Measurements from ENCODE around the gene TGFB3. TPM values are rescaled to one million over a fixed set of nuclear protein-coding genes. Genes with fewer than 3 reads are reported as not detected.

The TGFB3 gene
- total and polyA plus RNA-seq, 9 of the 15 experiments (the other 6 are each of a cell fraction or from before 2014, with no cell fraction given): 0.39 to 2.0 (median 1.0) TPM

- no peaks in the 10 kb centered on the region for H3K4me1 ChIP-seq (replicated peaks in 1 of 2; ENCODE audit: control insufficient read depth in 2 of 2, insufficient read depth in 2 of 2, low read length in 2 of 2)
- intact Hi-C loops (cut with micrococcal nuclease) (no loop called here), in situ Hi-C loops (cut with MboI) (loop anchor here (10.0 kb wide), 1 partner anchor 165 kb away; no protein-coding TSS in a partner anchor)
- ATAC-seq: no peak
- H3K79me2 ChIP-seq (ENCODE audit: control insufficient read depth, insufficient read depth, low read length): no peaks in the 10 kb centered on the region
- ChIA-PET POLR2A (no interaction called here), CTCF (ENCODE audit: low intra/inter-chr PET ratio) (no interaction called here)
- no TSS peak for BruUV-seq (replicated peaks)
- no peak overlapping the region for H3K4me3 ChIP-seq
- WGBS (ENCODE audit: insufficient coverage, low coverage, missing lambda C conversion rate): 64% methylated on average over 5 of the region's 8 CpGs
- no peaks in the 10 kb centered on the region for H3K27me3 ChIP-seq (ENCODE audit: control insufficient read depth in 2 of 2, insufficient read depth in 2 of 2, low read length in 2 of 2)
- H3K9ac ChIP-seq (ENCODE audit: insufficient read depth in 1 of 2, low read depth in 2 of 2, low read length in 2 of 2): no peak overlapping the region
- no peak overlapping the region for H3K27ac ChIP-seq (ENCODE audit: extremely low read depth, low read depth, low read length)
- H3K9me1 ChIP-seq (ENCODE audit: control insufficient read depth, insufficient read depth, low read length): no peaks in the 10 kb centered on the region
- FAIRE-seq: no peak
- no peak overlapping the region for H3K4me2 ChIP-seq (ENCODE audit: insufficient read depth, low read length)
- no peaks in the 10 kb centered on the region for H3K9me3 ChIP-seq (replicated peaks; ENCODE audit: control insufficient read depth, insufficient read depth, low read depth, low read length)
- TF ChIP-seq PKNOX1 (IDR thresholded peaks at IDR 0.05) (peak; percentile 44), ZNF124 (CRISPR knock-in tag; IDR thresholded peaks at IDR 0.05) (no peak)
- no peaks in the 10 kb centered on the region for H4K20me1 ChIP-seq (replicated peaks; ENCODE audit: control insufficient read depth, insufficient read depth, low read length)
- no peaks in the 10 kb centered on the region for H3K36me3 ChIP-seq (ENCODE audit: control insufficient read depth, insufficient read depth, low read length)
- no peak for DNase-seq (ENCODE audit: extremely low read depth in 1 of 4, low spot score in 3 of 4)
- no peak overlapping the region for H2AFZ ChIP-seq (ENCODE audit: low read depth, low read length)
These were observed 11.9 kb downstream of the TGFB3 start for GRCh38 chr14:75969891-75970290.

- Histone ChIP-seq H3K27me3 (ENCODE audit: control insufficient read depth in 2 of 2, insufficient read depth in 2 of 2, low read length in 2 of 2) (no peaks in the 10 kb centered on the region), H3K4me2 (ENCODE audit: insufficient read depth, low read length) (no peak overlapping the region), H4K20me1 (replicated peaks; ENCODE audit: control insufficient read depth, insufficient read depth, low read length) (no peaks in the 10 kb centered on the region), H3K9ac (ENCODE audit: insufficient read depth in 1 of 2, low read depth in 2 of 2, low read length in 2 of 2) (no peak overlapping the region), H3K4me1 (replicated peaks in 1 of 2; ENCODE audit: control insufficient read depth in 2 of 2, insufficient read depth in 2 of 2, low read length in 2 of 2) (no peaks in the 10 kb centered on the region), H3K4me3 (no peak overlapping the region), H3K9me1 (ENCODE audit: control insufficient read depth, insufficient read depth, low read length) (no peaks in the 10 kb centered on the region), H2AFZ (ENCODE audit: low read depth, low read length) (no peak overlapping the region), H3K27ac (ENCODE audit: extremely low read depth, low read depth, low read length) (no peak overlapping the region), H3K79me2 (ENCODE audit: control insufficient read depth, insufficient read depth, low read length) (no peaks in the 10 kb centered on the region), H3K9me3 (replicated peaks; ENCODE audit: control insufficient read depth, insufficient read depth, low read depth, low read length) (no peaks in the 10 kb centered on the region), H3K36me3 (ENCODE audit: control insufficient read depth, insufficient read depth, low read length) (no peaks in the 10 kb centered on the region)
- in situ Hi-C loops (cut with MboI) (no loop called here), intact Hi-C loops (cut with micrococcal nuclease) (no loop called here)
- BruUV-seq (replicated peaks): no TSS peak
- ATAC-seq (no peak), DNase-seq (ENCODE audit: extremely low read depth in 1 of 4, low spot score in 3 of 4) (no peak), FAIRE-seq (no peak)
- TF ChIP-seq, protein P1, sequence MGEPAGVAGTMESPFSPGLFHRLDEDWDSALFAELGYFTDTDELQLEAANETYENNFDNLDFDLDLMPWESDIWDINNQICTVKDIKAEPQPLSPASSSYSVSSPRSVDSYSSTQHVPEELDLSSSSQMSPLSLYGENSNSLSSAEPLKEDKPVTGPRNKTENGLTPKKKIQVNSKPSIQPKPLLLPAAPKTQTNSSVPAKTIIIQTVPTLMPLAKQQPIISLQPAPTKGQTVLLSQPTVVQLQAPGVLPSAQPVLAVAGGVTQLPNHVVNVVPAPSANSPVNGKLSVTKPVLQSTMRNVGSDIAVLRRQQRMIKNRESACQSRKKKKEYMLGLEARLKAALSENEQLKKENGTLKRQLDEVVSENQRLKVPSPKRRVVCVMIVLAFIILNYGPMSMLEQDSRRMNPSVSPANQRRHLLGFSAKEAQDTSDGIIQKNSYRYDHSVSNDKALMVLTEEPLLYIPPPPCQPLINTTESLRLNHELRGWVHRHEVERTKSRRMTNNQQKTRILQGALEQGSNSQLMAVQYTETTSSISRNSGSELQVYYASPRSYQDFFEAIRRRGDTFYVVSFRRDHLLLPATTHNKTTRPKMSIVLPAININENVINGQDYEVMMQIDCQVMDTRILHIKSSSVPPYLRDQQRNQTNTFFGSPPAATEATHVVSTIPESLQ (CRISPR knock-in tag; IDR thresholded peaks at IDR 0.05): no peak
- TF ChIP-seq ZNF143 (CRISPR knock-in tag; IDR thresholded peaks at IDR 0.05) (no peak), ZNF561 (CRISPR knock-in tag; conservative IDR thresholded peaks at IDR 0.05) (no peak), ZNF586 (CRISPR knock-in tag; conservative IDR thresholded peaks at IDR 0.05) (no peak), MITF (IDR thresholded peaks at IDR 0.05) (no peak), MLX (CRISPR knock-in tag; conservative IDR thresholded peaks at IDR 0.05) (no peak)
- TF ChIP-seq, protein P2, sequence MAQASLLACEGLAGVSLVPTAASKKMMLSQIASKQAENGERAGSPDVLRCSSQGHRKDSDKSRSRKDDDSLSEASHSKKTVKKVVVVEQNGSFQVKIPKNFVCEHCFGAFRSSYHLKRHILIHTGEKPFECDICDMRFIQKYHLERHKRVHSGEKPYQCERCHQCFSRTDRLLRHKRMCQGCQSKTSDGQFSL (CRISPR knock-in tag; IDR thresholded peaks at IDR 0.05): no peak
- TF ChIP-seq, protein P2 (tag; IDR thresholded peaks at IDR 0.05): no peak
- ChIA-PET POLR2A (no interaction called here), CTCF (ENCODE audit: low intra/inter-chr PET ratio) (no interaction called here)
- WGBS (ENCODE audit: insufficient coverage, low coverage, missing lambda C conversion rate): 27% methylated on average over 4 of the region's 4 CpGs
These were observed 12.7 kb downstream of the TGFB3 start for GRCh38 chr14:75969126-75969525.

Data from K562 (cell line).